C4-2B (cell line): ENCODE measurements around the gene PRKAG2.

Experiments used
- ZFX ChIP-seq: fragments of 450-650 bp; IDR thresholded peaks from 2 replicates; pipeline ENCODE4 v1.6.1; 2017
- TF ChIP-seq, protein P1 (sequence below): fragments of 450-650 bp; conservative IDR thresholded peaks from 2 replicates; pipeline ENCODE4 v1.5.1; 2017; ENCODE audit warnings: mild to moderate bottlenecking

DNA sequence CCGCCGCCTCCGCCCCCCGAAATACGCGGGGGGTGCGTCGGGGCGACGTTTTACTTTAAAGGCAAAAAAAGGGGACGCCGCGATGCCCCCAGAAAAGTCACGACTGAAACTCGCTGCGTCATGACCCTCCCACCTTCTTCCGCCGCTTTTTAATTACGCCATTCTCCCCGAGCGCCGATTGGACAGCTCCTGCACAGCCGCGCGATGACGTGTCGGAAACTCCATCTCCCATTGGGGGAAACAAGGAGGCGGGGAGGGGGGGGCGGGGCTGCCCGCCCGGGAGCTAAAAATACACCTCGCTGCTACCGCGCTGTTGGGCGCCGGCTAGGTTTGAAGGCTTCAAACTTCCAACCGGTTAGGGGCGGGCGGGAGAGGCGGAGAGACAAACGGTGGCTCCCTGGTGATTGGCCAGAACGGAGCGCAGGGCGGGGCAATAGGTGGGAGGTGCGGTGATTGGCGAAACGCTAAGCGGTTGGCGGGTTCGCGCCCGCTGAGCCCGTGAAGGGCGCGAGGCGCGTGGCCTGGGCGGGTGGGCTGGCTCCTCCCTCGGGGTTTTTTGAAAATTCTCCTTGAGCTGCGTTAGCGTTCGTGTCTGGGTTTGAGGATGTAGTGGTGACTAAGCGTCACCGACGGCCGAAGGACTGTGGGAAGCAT lies 357.0 kb downstream of the PRKAG2 start, which contains the start of gene RHEB:
- TF ChIP-seq, protein P1, sequence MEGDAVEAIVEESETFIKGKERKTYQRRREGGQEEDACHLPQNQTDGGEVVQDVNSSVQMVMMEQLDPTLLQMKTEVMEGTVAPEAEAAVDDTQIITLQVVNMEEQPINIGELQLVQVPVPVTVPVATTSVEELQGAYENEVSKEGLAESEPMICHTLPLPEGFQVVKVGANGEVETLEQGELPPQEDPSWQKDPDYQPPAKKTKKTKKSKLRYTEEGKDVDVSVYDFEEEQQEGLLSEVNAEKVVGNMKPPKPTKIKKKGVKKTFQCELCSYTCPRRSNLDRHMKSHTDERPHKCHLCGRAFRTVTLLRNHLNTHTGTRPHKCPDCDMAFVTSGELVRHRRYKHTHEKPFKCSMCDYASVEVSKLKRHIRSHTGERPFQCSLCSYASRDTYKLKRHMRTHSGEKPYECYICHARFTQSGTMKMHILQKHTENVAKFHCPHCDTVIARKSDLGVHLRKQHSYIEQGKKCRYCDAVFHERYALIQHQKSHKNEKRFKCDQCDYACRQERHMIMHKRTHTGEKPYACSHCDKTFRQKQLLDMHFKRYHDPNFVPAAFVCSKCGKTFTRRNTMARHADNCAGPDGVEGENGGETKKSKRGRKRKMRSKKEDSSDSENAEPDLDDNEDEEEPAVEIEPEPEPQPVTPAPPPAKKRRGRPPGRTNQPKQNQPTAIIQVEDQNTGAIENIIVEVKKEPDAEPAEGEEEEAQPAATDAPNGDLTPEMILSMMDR = no peak
- no peak for TF ChIP-seq ZFX
